ENCODE data around the gene GABRA4. TPM values are rescaled to one million over a fixed set of nuclear protein-coding genes. Genes with fewer than 3 reads are reported as not detected.

Gene GABRA4
- polyA plus RNA-seq, 1 of the 3 experiments (the other 2 are of a cell fraction): not detected

DNA sequence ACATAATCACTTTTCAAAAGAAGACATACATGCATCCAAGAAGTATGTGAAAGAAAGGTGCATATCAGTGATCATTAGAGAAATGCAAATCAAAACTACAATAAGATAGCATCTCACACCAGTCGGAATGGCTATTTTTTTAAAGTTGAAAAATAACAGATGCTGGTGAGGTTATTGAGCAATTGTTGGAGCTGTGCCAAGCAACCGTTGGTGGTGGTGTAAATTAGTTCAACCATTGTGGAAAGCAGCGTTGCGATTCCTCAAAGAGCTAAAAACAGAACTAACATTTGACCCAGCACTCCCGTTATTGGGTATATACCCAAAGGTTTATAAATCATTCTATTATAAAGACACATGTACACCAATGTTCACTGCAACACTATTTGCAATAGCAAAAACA, 98.6 kb downstream of the GABRA4 start (continued):
- TF ChIP-seq FOXJ3 (CRISPR knock-in tag; IDR thresholded peaks at IDR 0.05): no peak

DNA sequence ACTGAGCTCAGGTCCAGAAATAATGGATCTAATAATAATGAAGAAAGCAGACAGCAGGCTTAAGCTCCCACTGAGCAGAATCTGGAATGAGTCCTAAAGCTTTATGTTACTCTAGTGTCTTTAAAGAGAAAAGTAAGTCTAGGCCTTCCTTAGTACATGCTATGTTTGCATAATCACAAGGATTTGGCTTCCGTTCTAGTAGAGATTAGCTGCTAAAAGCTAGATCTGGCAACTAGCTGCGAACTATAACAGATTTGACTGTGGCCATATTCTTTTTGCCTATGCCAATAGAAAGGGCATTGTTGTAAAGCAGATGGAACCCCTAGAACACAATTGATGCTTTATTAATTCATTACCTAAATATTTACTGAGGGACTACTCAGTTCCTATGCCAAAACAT, 103.3 kb downstream of the GABRA4 start:
- H3K9ac ChIP-seq: no peak overlapping the region
- TF ChIP-seq EP300 (IDR thresholded peaks at IDR 0.05; ENCODE audit: borderline replicate concordance in 1 of 2, low read depth in 1 of 2, low read length in 1 of 2) (no peak), RAD21 (IDR thresholded peaks at IDR 0.05; ENCODE audit: low read length) (no peak), TAF1 (IDR thresholded peaks at IDR 0.05; ENCODE audit: borderline replicate concordance, low read depth, low read length) (no peak), POLR2AphosphoS5 (IDR thresholded peaks at IDR 0.05; ENCODE audit: low read depth, low read length) (no peak)
- TF ChIP-seq, protein P1, sequence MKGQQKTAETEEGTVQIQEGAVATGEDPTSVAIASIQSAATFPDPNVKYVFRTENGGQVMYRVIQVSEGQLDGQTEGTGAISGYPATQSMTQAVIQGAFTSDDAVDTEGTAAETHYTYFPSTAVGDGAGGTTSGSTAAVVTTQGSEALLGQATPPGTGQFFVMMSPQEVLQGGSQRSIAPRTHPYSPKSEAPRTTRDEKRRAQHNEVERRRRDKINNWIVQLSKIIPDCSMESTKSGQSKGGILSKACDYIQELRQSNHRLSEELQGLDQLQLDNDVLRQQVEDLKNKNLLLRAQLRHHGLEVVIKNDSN (IDR thresholded peaks at IDR 0.05; ENCODE audit: borderline replicate concordance, low read depth): no peak
- TF ChIP-seq, protein P2, sequence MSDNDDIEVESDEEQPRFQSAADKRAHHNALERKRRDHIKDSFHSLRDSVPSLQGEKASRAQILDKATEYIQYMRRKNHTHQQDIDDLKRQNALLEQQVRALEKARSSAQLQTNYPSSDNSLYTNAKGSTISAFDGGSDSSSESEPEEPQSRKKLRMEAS (IDR thresholded peaks at IDR 0.05; ENCODE audit: low read depth): no peak
- no peaks in the 10 kb centered on the region for H3K27me3 ChIP-seq (ENCODE audit: insufficient read depth)
- H3K4me1 ChIP-seq (ENCODE audit: control insufficient read depth in 1 of 2, insufficient read depth in 2 of 2, low read depth in 1 of 2, low read length in 1 of 2): no peaks in the 10 kb centered on the region
- WGBS (ENCODE audit: low lambda C conversion rate): 9% methylated on average over 2 of the region's 2 CpGs
- no peak overlapping the region for H3K27ac ChIP-seq (ENCODE audit: low read depth in 2 of 2, low read length in 1 of 2)
- ChIA-PET CTCF (interaction anchor here (0.7 kb wide), 1 partner anchor 53 kb away, joined by 3 read pairs; no protein-coding TSS in a partner anchor), POLR2A (no interaction called here)
- no peak overlapping the region for H3K4me2 ChIP-seq
- no peaks in the 10 kb centered on the region for H3F3A ChIP-seq (replicated peaks; ENCODE audit: insufficient read depth)
- H3K79me2 ChIP-seq (ENCODE audit: insufficient read depth): no peaks in the 10 kb centered on the region
- H3K9me3 ChIP-seq: no peaks in the 10 kb centered on the region
- H3K36me3 ChIP-seq (replicated peaks in 1 of 2; ENCODE audit: control insufficient read depth in 1 of 2, insufficient read depth in 2 of 2, low read length in 1 of 2): no peaks in the 10 kb centered on the region
- no peaks in the 10 kb centered on the region for H3K9me2 ChIP-seq
- no peaks in the 10 kb centered on the region for H4K20me1 ChIP-seq (ENCODE audit: insufficient read depth)
- no peak overlapping the region for H3K4me3 ChIP-seq (ENCODE audit: low read depth in 2 of 2, low read length in 1 of 2)
- H2AFZ ChIP-seq (ENCODE audit: low read depth): no peak overlapping the region
- DNase-seq: no peak

DNA sequence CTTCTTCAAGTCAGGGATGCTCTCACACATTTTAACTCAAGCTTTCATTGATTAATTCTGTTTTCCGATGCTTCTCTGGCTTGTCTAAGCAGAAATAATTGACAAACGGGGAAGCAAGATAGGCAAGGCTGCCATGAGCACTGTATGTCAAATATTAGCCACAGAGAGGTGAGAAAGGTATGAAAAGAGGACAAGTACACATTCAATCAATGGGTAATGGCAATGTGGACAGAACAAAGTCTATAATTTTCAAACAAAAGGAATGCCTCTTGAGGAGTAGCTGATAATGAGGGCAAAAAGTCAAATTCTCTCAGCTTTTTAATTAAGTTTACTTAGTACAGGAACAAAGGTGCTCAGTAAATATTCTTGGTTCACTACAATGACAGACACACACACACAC, 104.0 kb downstream of the GABRA4 start:
- H3K9me2 ChIP-seq: no peaks in the 10 kb centered on the region
- no peaks in the 10 kb centered on the region for H3K27me3 ChIP-seq (ENCODE audit: insufficient read depth)
- no peaks in the 10 kb centered on the region for H4K20me1 ChIP-seq (ENCODE audit: insufficient read depth)
- no peaks in the 10 kb centered on the region for H3K4me1 ChIP-seq (ENCODE audit: control insufficient read depth in 1 of 2, insufficient read depth in 2 of 2, low read depth in 1 of 2, low read length in 1 of 2)
- no peak for DNase-seq
- no peak overlapping the region for H3K4me3 ChIP-seq (ENCODE audit: low read depth in 2 of 2, low read length in 1 of 2)
- no peaks in the 10 kb centered on the region for H3K79me2 ChIP-seq (ENCODE audit: insufficient read depth)
- no peaks in the 10 kb centered on the region for H3K36me3 ChIP-seq (replicated peaks in 1 of 2; ENCODE audit: control insufficient read depth in 1 of 2, insufficient read depth in 2 of 2, low read length in 1 of 2)
- ChIA-PET POLR2A (no interaction called here), CTCF (interaction anchor here (0.7 kb wide), 1 partner anchor 53 kb away, joined by 3 read pairs; no protein-coding TSS in a partner anchor)
- TF ChIP-seq TCF12 (IDR thresholded peaks at IDR 0.05) (no peak), ELF1 (IDR thresholded peaks at IDR 0.05) (no peak), SIN3A (IDR thresholded peaks at IDR 0.05; ENCODE audit: borderline replicate concordance, low read depth, low read length) (no peak), EZH2phosphoT487 (IDR thresholded peaks at IDR 0.05; ENCODE audit: borderline replicate concordance, low read depth) (no peak), FOSL2 (IDR thresholded peaks at IDR 0.05; ENCODE audit: borderline replicate concordance, low read depth) (no peak), GABPA (IDR thresholded peaks at IDR 0.05; ENCODE audit: low read depth) (no peak), SMC3 (IDR thresholded peaks at IDR 0.05; ENCODE audit: low read depth, low read length) (no peak)
- TF ChIP-seq, protein P3, sequence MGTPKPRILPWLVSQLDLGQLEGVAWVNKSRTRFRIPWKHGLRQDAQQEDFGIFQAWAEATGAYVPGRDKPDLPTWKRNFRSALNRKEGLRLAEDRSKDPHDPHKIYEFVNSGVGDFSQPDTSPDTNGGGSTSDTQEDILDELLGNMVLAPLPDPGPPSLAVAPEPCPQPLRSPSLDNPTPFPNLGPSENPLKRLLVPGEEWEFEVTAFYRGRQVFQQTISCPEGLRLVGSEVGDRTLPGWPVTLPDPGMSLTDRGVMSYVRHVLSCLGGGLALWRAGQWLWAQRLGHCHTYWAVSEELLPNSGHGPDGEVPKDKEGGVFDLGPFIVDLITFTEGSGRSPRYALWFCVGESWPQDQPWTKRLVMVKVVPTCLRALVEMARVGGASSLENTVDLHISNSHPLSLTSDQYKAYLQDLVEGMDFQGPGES (IDR thresholded peaks at IDR 0.05; ENCODE audit: low read depth, low read length): no peak
- no peaks in the 10 kb centered on the region for H3K9me3 ChIP-seq
- H3K27ac ChIP-seq (ENCODE audit: low read depth in 2 of 2, low read length in 1 of 2): no peak overlapping the region
- H2AFZ ChIP-seq (ENCODE audit: low read depth): no peak overlapping the region
- 2% methylated on average over 2 of the region's 2 CpGs for WGBS (ENCODE audit: low lambda C conversion rate)
- no peak overlapping the region for H3K9ac ChIP-seq
- H3F3A ChIP-seq (replicated peaks; ENCODE audit: insufficient read depth): no peaks in the 10 kb centered on the region
- no peak overlapping the region for H3K4me2 ChIP-seq

Measured in SK-N-SH (cell line).